Keratinocyte (primary cell): ENCODE results near the gene RALGPS1. TPM values are rescaled to one million over a fixed set of nuclear protein-coding genes. Genes with fewer than 3 reads are reported as not detected.

Source experiments
- DNase-seq: peaks from one replicate; pipeline ENCODE4 v3.0.0-alpha.2; 2011; ENCODE audit warnings: low read depth, missing footprints, low spot score
- FAIRE-seq: peaks from 2 replicates; lab custom pipeline; 2011; peaks lifted over from hg19 to GRCh38; lab: Jason Lieb, UNC
- H2AFZ ChIP-seq: 2 replicates; pipeline ENCODE4 v1.6.0; 2012; ENCODE audit warnings: low read length, control low read depth, inconsistent platforms; ENCODE audit not compliant: control insufficient read depth
- H3K27ac ChIP-seq: 2 replicates; pipeline ENCODE4 v1.5.1; 2011; ENCODE audit warnings: low read length; ENCODE audit not compliant: control insufficient read depth, insufficient read depth
- H3K27me3 ChIP-seq: 3 replicates; pipeline ENCODE4 v1.6.0; 2011; ENCODE audit warnings: low read length; ENCODE audit not compliant: control insufficient read depth, insufficient read depth; ENCODE audit errors: extremely low read depth
- H3K36me3 ChIP-seq, 2 experiments: 2 replicates in 1 of 2; 3 replicates in 1 of 2; pipeline ENCODE4 v1.5.1; 2011; ENCODE audit warnings: low read length in 2 of 2, mild to moderate bottlenecking in 1 of 2; ENCODE audit not compliant: control insufficient read depth in 2 of 2, insufficient read depth in 2 of 2; ENCODE audit errors: extremely low read depth in 1 of 2
- H3K4me1 ChIP-seq: 3 replicates; pipeline ENCODE4 v1.5.1; 2011; ENCODE audit warnings: low read length; ENCODE audit not compliant: control insufficient read depth, insufficient read depth; ENCODE audit errors: extremely low read depth
- H3K4me2 ChIP-seq: 3 replicates; pipeline ENCODE4 v1.6.0; 2011; ENCODE audit warnings: low read depth, low read length; ENCODE audit not compliant: control insufficient read depth, insufficient read depth; ENCODE audit errors: extremely low read depth
- H3K4me3 ChIP-seq, 3 experiments: fragments of 200-600 bp in 1 of 3; sonication (generic) in 1 of 3; 2 replicates in 2 of 3; 3 replicates in 1 of 3; pipeline ENCODE4 v1.5.1; 2011 to 2016; ENCODE audit warnings: low read length in 3 of 3, mild to moderate bottlenecking in 3 of 3, control low read depth in 2 of 3, inconsistent platforms in 1 of 3, low read depth in 1 of 3, mixed read lengths in 1 of 3, mixed run types in 1 of 3, moderate library complexity in 1 of 3; ENCODE audit not compliant: control insufficient read depth in 2 of 3, insufficient read depth in 2 of 3; ENCODE audit errors: extremely low read depth in 1 of 3
- H3K79me2 ChIP-seq: 2 replicates; pipeline ENCODE4 v1.6.0; 2012; ENCODE audit warnings: low read length; ENCODE audit not compliant: control insufficient read depth, insufficient read depth
- H3K9ac ChIP-seq: 3 replicates; pipeline ENCODE4 v1.6.0; 2011; ENCODE audit warnings: low read length; ENCODE audit not compliant: control insufficient read depth, insufficient read depth; ENCODE audit errors: extremely low read depth
- H3K9me1 ChIP-seq: 3 replicates; pipeline ENCODE4 v1.6.0; 2011; ENCODE audit warnings: low read length; ENCODE audit not compliant: control insufficient read depth, insufficient read depth; ENCODE audit errors: extremely low read depth
- H3K9me3 ChIP-seq: 2 replicates; pipeline ENCODE4 v1.5.1; 2012; ENCODE audit warnings: low read depth, low read length; ENCODE audit not compliant: control insufficient read depth
- H4K20me1 ChIP-seq: 3 replicates; pipeline ENCODE4 v1.6.0; 2011; ENCODE audit warnings: low read length; ENCODE audit not compliant: control insufficient read depth, insufficient read depth; ENCODE audit errors: extremely low read depth
- EZH2 ChIP-seq: IDR thresholded peaks from one replicate; pipeline ENCODE4 v1.6.1; 2012; ENCODE audit warnings: inconsistent platforms, mild to moderate bottlenecking, low read length, moderate library complexity
- dilution Hi-C: fragments of 300-500 bp; cut with MboI; formaldehyde crosslinking; loops from one replicate; pipeline ENCODE4 v1.7.0; 2020; ENCODE audit warnings: low sequenced_read_pairs; ENCODE audit not compliant: extremely low pct_ligation_motif_present
- polyA plus RNA-seq, 5 experiments: library from polyadenylated mRNA; depleted of rRNA in 3 of 5; stranded (reverse) in 3 of 5; stranded (forward) in 1 of 5; unstranded in 1 of 5; fragments of >200 nt; gene quantifications; 1 replicate in 1 of 5; 2 replicates in 3 of 5; 3 replicates in 1 of 5; pipeline versions ENCODE4 v1.2.1 to v1.2.3, GENCODE V29; 2011 to 2012; ENCODE audit warnings: missing spikeins in 2 of 5, low read depth in 1 of 5, low replicate concordance in 1 of 5
- TF ChIP-seq, protein P1 (sequence below), 3 experiments: IDR thresholded peaks in 1 of 3; conservative IDR thresholded peaks in 1 of 3; optimal IDR thresholded peaks in 1 of 3; 2 replicates in 2 of 3; 3 replicates in 1 of 3; pipeline versions ENCODE3 to v1.5.1; 2011; ENCODE audit warnings: low read length in 3 of 3, mild to moderate bottlenecking in 3 of 3, moderate library complexity in 2 of 3, control low read depth in 1 of 3, inconsistent platforms in 1 of 3; ENCODE audit not compliant: insufficient read depth in 2 of 3; ENCODE audit errors: extremely low read depth in 1 of 3

RALGPS1 gene
- polyA plus RNA-seq, 1 donor (not counting 4 experiments of a cell fraction or from before 2014, with no cell fraction given) = 0.56 TPM

DNA sequence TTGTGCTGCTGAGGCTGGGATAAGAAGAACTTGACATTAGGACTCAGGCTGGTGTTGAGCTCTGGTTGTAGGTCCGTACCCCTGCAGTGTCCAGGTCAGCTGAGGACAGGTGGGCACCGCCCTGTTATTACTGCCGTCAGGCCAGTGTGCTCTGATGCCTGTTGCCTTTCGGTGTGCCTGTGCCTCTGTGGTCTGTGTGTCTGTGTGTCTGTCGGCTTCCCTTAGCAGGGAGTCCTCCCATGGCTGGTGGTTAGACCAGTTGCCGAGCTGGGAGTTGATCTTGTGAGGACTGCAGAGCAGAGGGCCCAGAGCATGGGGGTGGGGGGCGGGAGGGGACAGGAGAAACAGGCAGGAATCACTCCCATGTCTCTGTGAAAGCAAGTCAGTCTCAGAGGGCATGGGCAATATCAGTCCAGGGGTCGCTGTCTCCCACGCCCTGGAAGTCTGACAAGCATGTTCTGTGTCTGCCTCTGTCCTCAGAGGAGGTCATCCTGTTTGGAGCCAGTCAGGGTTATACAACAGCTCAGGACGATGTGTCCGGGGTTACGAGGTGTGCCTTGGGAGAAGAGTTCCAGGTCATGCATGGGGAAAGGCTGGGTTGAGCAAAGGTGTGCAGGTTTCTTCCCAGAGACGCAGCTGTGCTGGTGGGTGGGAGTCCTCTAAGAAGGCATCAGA lies 282.7 kb downstream of the RALGPS1 start:
- no peaks in the 10 kb centered on the region for H4K20me1 ChIP-seq
- H3K4me1 ChIP-seq = no peaks in the 10 kb centered on the region
- no peak overlapping the region for H2AFZ ChIP-seq
- dilution Hi-C loops = no loop called here
- no peak overlapping the region for H3K4me3 ChIP-seq
- no peaks in the 10 kb centered on the region for H3K9me3 ChIP-seq
- H3K4me2 ChIP-seq = no peak overlapping the region
- FAIRE-seq (no peak), DNase-seq (no peak)
- no peaks in the 10 kb centered on the region for H3K36me3 ChIP-seq
- H3K79me2 ChIP-seq = no peaks in the 10 kb centered on the region
- H3K9me1 ChIP-seq = no peaks in the 10 kb centered on the region
- TF ChIP-seq, protein P1, sequence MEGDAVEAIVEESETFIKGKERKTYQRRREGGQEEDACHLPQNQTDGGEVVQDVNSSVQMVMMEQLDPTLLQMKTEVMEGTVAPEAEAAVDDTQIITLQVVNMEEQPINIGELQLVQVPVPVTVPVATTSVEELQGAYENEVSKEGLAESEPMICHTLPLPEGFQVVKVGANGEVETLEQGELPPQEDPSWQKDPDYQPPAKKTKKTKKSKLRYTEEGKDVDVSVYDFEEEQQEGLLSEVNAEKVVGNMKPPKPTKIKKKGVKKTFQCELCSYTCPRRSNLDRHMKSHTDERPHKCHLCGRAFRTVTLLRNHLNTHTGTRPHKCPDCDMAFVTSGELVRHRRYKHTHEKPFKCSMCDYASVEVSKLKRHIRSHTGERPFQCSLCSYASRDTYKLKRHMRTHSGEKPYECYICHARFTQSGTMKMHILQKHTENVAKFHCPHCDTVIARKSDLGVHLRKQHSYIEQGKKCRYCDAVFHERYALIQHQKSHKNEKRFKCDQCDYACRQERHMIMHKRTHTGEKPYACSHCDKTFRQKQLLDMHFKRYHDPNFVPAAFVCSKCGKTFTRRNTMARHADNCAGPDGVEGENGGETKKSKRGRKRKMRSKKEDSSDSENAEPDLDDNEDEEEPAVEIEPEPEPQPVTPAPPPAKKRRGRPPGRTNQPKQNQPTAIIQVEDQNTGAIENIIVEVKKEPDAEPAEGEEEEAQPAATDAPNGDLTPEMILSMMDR (optimal IDR thresholded peaks at IDR 0.05 in 1 of 3, IDR thresholded peaks at IDR 0.05 in 1 of 3, conservative IDR thresholded peaks at IDR 0.05 in 1 of 3; ENCODE audit: extremely low read depth in 1 of 3, insufficient read depth in 2 of 3, low read length in 3 of 3) = no peak
- TF ChIP-seq EZH2 = no peak
- peaks cover 19% of the 10 kb centered on the region for H3K27me3 ChIP-seq
- no peak overlapping the region for H3K9ac ChIP-seq
- H3K27ac ChIP-seq = no peak overlapping the region

DNA sequence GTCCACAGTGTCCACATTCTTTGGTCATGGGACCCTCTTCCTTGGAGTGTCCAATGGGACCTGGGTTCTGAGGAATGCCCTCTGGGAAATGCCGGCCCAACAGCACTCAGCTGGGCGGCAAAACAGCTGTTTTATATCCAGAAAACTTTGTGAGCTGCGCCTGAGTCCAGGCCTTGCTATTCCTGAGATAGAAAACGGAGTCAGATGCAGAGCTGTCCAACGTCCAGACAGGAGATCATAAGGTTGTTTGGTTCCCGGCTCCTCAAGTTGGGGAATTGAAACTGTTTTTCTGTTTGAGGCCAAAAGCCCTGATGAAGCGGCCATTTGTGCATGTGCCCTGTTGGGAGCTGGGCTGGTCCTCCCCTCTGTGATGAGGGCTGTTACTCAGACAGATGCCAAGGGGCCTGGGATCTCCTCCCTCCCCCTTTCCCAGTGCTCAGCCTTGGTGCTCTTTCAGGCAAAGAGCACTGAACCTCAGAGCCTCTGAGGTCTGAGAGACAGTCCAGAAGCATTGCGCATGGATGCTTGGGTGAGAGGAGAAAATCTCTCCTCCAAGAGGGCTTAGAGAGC lies 283.4 kb downstream of the RALGPS1 start:
- Histone ChIP-seq H3K4me1 (no peaks in the 10 kb centered on the region), H2AFZ (no peak overlapping the region), H3K79me2 (no peaks in the 10 kb centered on the region), H3K27ac (no peak overlapping the region), H3K9me1 (no peaks in the 10 kb centered on the region), H3K9ac (no peak overlapping the region), H4K20me1 (no peaks in the 10 kb centered on the region), H3K27me3 (peaks cover 14% of the 10 kb centered on the region), H3K4me2 (no peak overlapping the region), H3K9me3 (no peaks in the 10 kb centered on the region), H3K4me3 (no peak overlapping the region), H3K36me3 (no peaks in the 10 kb centered on the region)
- dilution Hi-C loops = no loop called here
- no peak for DNase-seq
- TF ChIP-seq, protein P1 (optimal IDR thresholded peaks at IDR 0.05 in 1 of 3, IDR thresholded peaks at IDR 0.05 in 1 of 3, conservative IDR thresholded peaks at IDR 0.05 in 1 of 3; ENCODE audit: extremely low read depth in 1 of 3, insufficient read depth in 2 of 3, low read length in 3 of 3) = no peak
- TF ChIP-seq EZH2 = no peak
- no peak for FAIRE-seq
